ENCODE data around the gene TMED10. TPM values are rescaled to one million over a fixed set of nuclear protein-coding genes. Genes with fewer than 3 reads are reported as not detected.

Gene TMED10

Small RNA genes within 50 kb of the gene (small RNA-seq; reads per million reads assigned to genes)
- gene HIF1AP1 (not detected), gene RNU4ATAC14P (not detected)

Measured in skeletal muscle satellite cell (primary cell).